Gastroesophageal sphincter (tissue), 3 donors: Measurements from ENCODE around the gene WASHC4.

Experiments used
- POLR2A ChIP-seq, 2 donors: fragments of 450-650 bp; IDR thresholded peaks; one replicate each; pipeline ENCODE4 v1.6.1; 2017; ENCODE audit warnings: antibody characterized with exemption in 2 of 2, mild to moderate bottlenecking in 2 of 2, moderate library complexity in 1 of 2
- TF ChIP-seq, protein P1 (sequence below), 4 experiments: fragments of 200-600 bp in 2 of 4; fragments of 450-650 bp in 2 of 4; sonication (generic) in 1 of 4; IDR thresholded peaks; one replicate each; pipeline ENCODE4 v1.5.1; 2017 to 2019; ENCODE audit warnings: antibody characterized with exemption in 4 of 4, mild to moderate bottlenecking in 2 of 4, moderate library complexity in 2 of 4

GRCh38 chr12:105166736-105167135 is 59.2 kb downstream of the WASHC4 start:
- no peak for TF ChIP-seq POLR2A (IDR thresholded peaks at IDR 0.05)
- TF ChIP-seq, protein P1, sequence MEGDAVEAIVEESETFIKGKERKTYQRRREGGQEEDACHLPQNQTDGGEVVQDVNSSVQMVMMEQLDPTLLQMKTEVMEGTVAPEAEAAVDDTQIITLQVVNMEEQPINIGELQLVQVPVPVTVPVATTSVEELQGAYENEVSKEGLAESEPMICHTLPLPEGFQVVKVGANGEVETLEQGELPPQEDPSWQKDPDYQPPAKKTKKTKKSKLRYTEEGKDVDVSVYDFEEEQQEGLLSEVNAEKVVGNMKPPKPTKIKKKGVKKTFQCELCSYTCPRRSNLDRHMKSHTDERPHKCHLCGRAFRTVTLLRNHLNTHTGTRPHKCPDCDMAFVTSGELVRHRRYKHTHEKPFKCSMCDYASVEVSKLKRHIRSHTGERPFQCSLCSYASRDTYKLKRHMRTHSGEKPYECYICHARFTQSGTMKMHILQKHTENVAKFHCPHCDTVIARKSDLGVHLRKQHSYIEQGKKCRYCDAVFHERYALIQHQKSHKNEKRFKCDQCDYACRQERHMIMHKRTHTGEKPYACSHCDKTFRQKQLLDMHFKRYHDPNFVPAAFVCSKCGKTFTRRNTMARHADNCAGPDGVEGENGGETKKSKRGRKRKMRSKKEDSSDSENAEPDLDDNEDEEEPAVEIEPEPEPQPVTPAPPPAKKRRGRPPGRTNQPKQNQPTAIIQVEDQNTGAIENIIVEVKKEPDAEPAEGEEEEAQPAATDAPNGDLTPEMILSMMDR (IDR thresholded peaks at IDR 0.05), result no peak
